IMR-90 (cell line): Measurements from ENCODE around the gene C10orf67. TPM values are rescaled to one million over a fixed set of nuclear protein-coding genes. Genes with fewer than 3 reads are reported as not detected.

Experiments
- ELK1 ChIP-seq: fragments of 150-350 bp; IDR thresholded peaks from 2 replicates; pipeline ENCODE4 v1.6.1; 2016; ENCODE audit warnings: low read depth, mild to moderate bottlenecking, low read length, moderate library complexity, borderline replicate concordance
- microRNA-seq, 2 experiments: library from miRNA; stranded (forward) in 1 of 2; unstranded in 1 of 2; fragments of 10-50 nt in 1 of 2; fragments of <30 nt in 1 of 2; gene quantifications in 1 of 2; microRNA quantifications in 1 of 2; one replicate each; pipeline versions ENCODE3 to v1.1.0; 2013 to 2020; ENCODE audit not compliant: insufficient read depth in 1 of 2, insufficient read length in 1 of 2, unreplicated experiment in 1 of 2
- polyA plus RNA-seq, 3 experiments: library from polyadenylated mRNA; depleted of rRNA; stranded (reverse); fragments of >200 nt; gene quantifications; 2 replicates each; pipeline ENCODE4 v1.2.3, GENCODE V29; 2012; ENCODE audit warnings: low replicate concordance in 1 of 3
- small RNA-seq, 5 experiments: library from RNA; depleted of rRNA; stranded (forward); fragments of <200 nt; gene quantifications; one replicate each; pipeline ENCODE3, GENCODE V24; 2012
- total RNA-seq: library from RNA; depleted of rRNA; stranded (reverse); fragments of >200 nt; gene quantifications from 2 replicates; pipeline ENCODE4 v1.2.3, GENCODE V29; 2012; rRNA removed

The C10orf67 gene
- total and polyA plus RNA-seq, 2 of the 4 experiments (the other 2 are of a cell fraction), result 0.15 to 0.18 TPM

- no peak for TF ChIP-seq ELK1
Measured at GRCh38 chr10:23155169-23155568, 189.4 kb downstream of the C10orf67 start (continued).

Small RNA genes lying within 50 kb of the gene (microRNA-seq; reads per million reads assigned to microRNA genes)
- 0 reads per million in 2 experiments for gene MIR1254-2 (ENCODE audit: insufficient read depth in 1 of 2, insufficient read length in 1 of 2, unreplicated experiment in 1 of 2)
- not detected for gene RF00561 (ENCODE audit: insufficient read depth, insufficient read length)

Small RNA genes lying within 50 kb of the gene (small RNA-seq; reads per million reads assigned to genes)
- gene MIR1254-2 (0 reads per million in 5 experiments), gene RF00561 (0 reads per million in 5 experiments)

Other genes starting within 250 kb of the C10orf67 start
- gene MSRB2, start 249.2 kb downstream of the C10orf67 start, total RNA-seq, result 10.6 TPM in 2 replicates
- 20.1 and 23.1 TPM in 2 replicates for gene MSRB2, start 249.2 kb downstream of the C10orf67 start, polyA plus RNA-seq (2012; rRNA removed)
- not detected in 2 replicates for gene PTF1A, start 152.5 kb downstream of the C10orf67 start, total RNA-seq
- not detected in 2 replicates for gene PTF1A, start 152.5 kb downstream of the C10orf67 start, polyA plus RNA-seq (2012; rRNA removed)
- gene OTUD1, start 94.3 kb upstream of the C10orf67 start, total RNA-seq, result 1.3 and 3.3 TPM in 2 replicates
- 1.4 and 2.0 TPM in 2 replicates for gene OTUD1, start 94.3 kb upstream of the C10orf67 start, polyA plus RNA-seq (2012; rRNA removed)